ENCODE data around the gene PDIA4.
"Not testable (repeated sequence)": the region's sequence is repeated elsewhere in the genome, so short reads cannot be mapped to it uniquely, and the experiment has no call there.

Gene PDIA4

GRCh38 chr7:149036676-149037075 lies 8.4 kb upstream of the PDIA4 start:
- in situ Hi-C loops (cut with MboI; ENCODE audit: low sequenced_read_pairs): no loop called here

- in situ Hi-C loops (cut with MboI; ENCODE audit: low sequenced_read_pairs): no loop called here
Observed at GRCh38 chr7:149031353-149031910, 3.1 kb upstream of the PDIA4 start.

- in situ Hi-C loops (cut with MboI; ENCODE audit: low sequenced_read_pairs): not testable (repeated sequence)
Observed at GRCh38 chr7:149030439-149030838, 2.1 kb upstream of the PDIA4 start.

GRCh38 chr7:149027611-149028345 lies 527 bp downstream of the PDIA4 start:
- in situ Hi-C loops (cut with MboI; ENCODE audit: low sequenced_read_pairs): no loop called here

GRCh38 chr7:149027055-149027454 lies 1.2 kb downstream of the PDIA4 start:
- in situ Hi-C loops (cut with MboI; ENCODE audit: low sequenced_read_pairs): no loop called here

GRCh38 chr7:149023662-149024061 lies 4.6 kb downstream of the PDIA4 start:
- in situ Hi-C loops (cut with MboI; ENCODE audit: low sequenced_read_pairs): no loop called here

- in situ Hi-C loops (cut with MboI; ENCODE audit: low sequenced_read_pairs): no loop called here
Observed at GRCh38 chr7:149022756-149023360, 5.4 kb downstream of the PDIA4 start.

GRCh38 chr7:149021725-149022062 lies 6.6 kb downstream of the PDIA4 start:
- in situ Hi-C loops (cut with MboI; ENCODE audit: low sequenced_read_pairs): no loop called here

GRCh38 chr7:149020483-149020882 lies 7.8 kb downstream of the PDIA4 start:
- in situ Hi-C loops (cut with MboI; ENCODE audit: low sequenced_read_pairs): no loop called here

- in situ Hi-C loops (cut with MboI; ENCODE audit: low sequenced_read_pairs): no loop called here
Observed at GRCh38 chr7:149016876-149017275, 11.4 kb downstream of the PDIA4 start.

GRCh38 chr7:149014309-149014708 lies 14.0 kb downstream of the PDIA4 start:
- in situ Hi-C loops (cut with MboI; ENCODE audit: low sequenced_read_pairs): no loop called here

GRCh38 chr7:149013876-149014275 lies 14.4 kb downstream of the PDIA4 start:
- in situ Hi-C loops (cut with MboI; ENCODE audit: low sequenced_read_pairs): no loop called here

GRCh38 chr7:149012730-149013129 lies 15.6 kb downstream of the PDIA4 start:
- in situ Hi-C loops (cut with MboI; ENCODE audit: low sequenced_read_pairs): not testable (repeated sequence)

- in situ Hi-C loops (cut with MboI; ENCODE audit: low sequenced_read_pairs): no loop called here
Observed at GRCh38 chr7:149011491-149011890, 16.8 kb downstream of the PDIA4 start.

- in situ Hi-C loops (cut with MboI; ENCODE audit: low sequenced_read_pairs): no loop called here
Observed at GRCh38 chr7:149010451-149010850, 17.9 kb downstream of the PDIA4 start.

GRCh38 chr7:149009527-149009926 lies 18.8 kb downstream of the PDIA4 start:
- in situ Hi-C loops (cut with MboI; ENCODE audit: low sequenced_read_pairs): no loop called here

- in situ Hi-C loops (cut with MboI; ENCODE audit: low sequenced_read_pairs): no loop called here
Observed at GRCh38 chr7:149007611-149008010, 20.7 kb downstream of the PDIA4 start.

- in situ Hi-C loops (cut with MboI; ENCODE audit: low sequenced_read_pairs): no loop called here
Observed at GRCh38 chr7:149007146-149007545, 21.2 kb downstream of the PDIA4 start.

GRCh38 chr7:149006345-149006725 lies 22.0 kb downstream of the PDIA4 start:
- in situ Hi-C loops (cut with MboI; ENCODE audit: low sequenced_read_pairs): no loop called here

- in situ Hi-C loops (cut with MboI; ENCODE audit: low sequenced_read_pairs): no loop called here
Observed at GRCh38 chr7:149005427-149006344, 22.6 kb downstream of the PDIA4 start.

Data from HL-60/S4 treated with retinoic acid at 250 ng/mL for 4 days and 3 days (cell line).